HepG2 (cell line): Measurements from ENCODE around the gene PRKAR1A. TPM values are rescaled to one million over a fixed set of nuclear protein-coding genes. Genes with fewer than 3 reads are reported as not detected.

Experiments
- BCL6 ChIP-seq: IDR thresholded peaks from 2 replicates; pipeline ENCODE4 v1.6.1; 2016; ENCODE audit warnings: missing genetic modification reagents, missing compliant biosample characterization
- EHMT2 ChIP-seq: fragments of 200-600 bp; sonication (generic); IDR thresholded peaks from 2 replicates; pipeline ENCODE4 v1.7.0; 2017; ENCODE audit warnings: antibody characterized with exemption, low read depth, low read length, borderline replicate concordance
- FOSL2 ChIP-seq: sonication (generic); formaldehyde crosslinking; IDR thresholded peaks from 2 replicates; pipeline ENCODE4 v1.4.0; 2020; ENCODE audit warnings: missing genetic modification reagents
- FOXJ3 ChIP-seq: sonication (generic); formaldehyde crosslinking; IDR thresholded peaks from 2 replicates; pipeline ENCODE4 v1.4.0; 2020; ENCODE audit warnings: missing genetic modification reagents, mild to moderate bottlenecking, borderline replicate concordance
- IRX3 ChIP-seq: sonication (generic); formaldehyde crosslinking; IDR thresholded peaks from 2 replicates; pipeline ENCODE4 v1.8.1; 2023; ENCODE audit warnings: mild to moderate bottlenecking, low read depth, missing genetic modification reagents, borderline replicate concordance
- ISL2 ChIP-seq: sonication (generic); formaldehyde crosslinking; IDR thresholded peaks from 2 replicates; pipeline ENCODE4 v1.5.0; 2020; ENCODE audit warnings: missing genetic modification reagents
- NR2F6 ChIP-seq, 2 experiments: IDR thresholded peaks; 2 replicates each; pipeline ENCODE4 v1.6.1; 2016; ENCODE audit warnings: antibody characterized with exemption in 1 of 2, mild to moderate bottlenecking in 1 of 2
- SIN3A ChIP-seq: IDR thresholded peaks from 2 replicates; pipeline ENCODE4 v1.6.1; 2011; ENCODE audit warnings: low read depth, mild to moderate bottlenecking, control low read depth, low read length, borderline replicate concordance
- SOX6 ChIP-seq, 2 experiments: fragments of 450-650 bp in 1 of 2; sonication (generic) in 1 of 2; formaldehyde crosslinking in 1 of 2; IDR thresholded peaks; 2 replicates each; pipeline versions ENCODE4 v1.4.0 to v1.6.1; 2017 to 2020; ENCODE audit warnings: antibody characterized with exemption in 1 of 2, mild to moderate bottlenecking in 1 of 2, missing genetic modification reagents in 1 of 2
- ZMAT3 ChIP-seq: sonication (generic); formaldehyde crosslinking; conservative IDR thresholded peaks from 2 replicates; pipeline ENCODE4 v1.7.0; 2021; ENCODE audit warnings: missing genetic modification reagents
- ZNF232 ChIP-seq: sonication (generic); formaldehyde crosslinking; IDR thresholded peaks from 2 replicates; pipeline ENCODE4 v1.4.0; 2020; ENCODE audit warnings: missing genetic modification reagents, borderline replicate concordance
- ZNF44 ChIP-seq: sonication (generic); formaldehyde crosslinking; IDR thresholded peaks from 2 replicates; pipeline ENCODE4 v1.5.1; 2020; ENCODE audit warnings: mild to moderate bottlenecking, missing genetic modification reagents
- polyA plus RNA-seq, 8 experiments: library from polyadenylated mRNA; depleted of rRNA in 3 of 8; stranded (reverse) in 7 of 8; unstranded in 1 of 8; fragments of >200 nt; fragmentation: Illumina TruSeq in 4 of 8; extraction: Trizol in 4 of 8; gene quantifications; 2 replicates each; pipeline versions ENCODE4 v1.2.1 to v1.2.3, GENCODE V29; 2011 to 2016; ENCODE audit warnings: low read depth in 4 of 8, missing spikeins in 1 of 8, mixed read lengths in 1 of 8; ENCODE audit not compliant: insufficient read depth in 1 of 8
- total RNA-seq, 5 experiments: library from RNA; depleted of rRNA; stranded (reverse); fragments of >200 nt; fragmentation: Illumina TruSeq; extraction: Trizol; gene quantifications; 2 replicates each; pipeline ENCODE4 v1.2.3, GENCODE V29; 2016; ENCODE audit warnings: low read depth in 1 of 5
- TF ChIP-seq, protein P1 (sequence below): sonication (generic); formaldehyde crosslinking; IDR thresholded peaks from 2 replicates; pipeline ENCODE4 v1.5.1; 2020; ENCODE audit warnings: mild to moderate bottlenecking, missing genetic modification reagents, borderline replicate concordance
- TF ChIP-seq, protein P2 (sequence below): sonication (generic); formaldehyde crosslinking; IDR thresholded peaks from 2 replicates; pipeline ENCODE4 v1.8.0; 2022; ENCODE audit warnings: missing genetic modification reagents, low read depth, mild to moderate bottlenecking, borderline replicate concordance

PRKAR1A gene
- total and polyA plus RNA-seq, 2 of the 13 experiments (the other 11 are each of a cell fraction or from before 2014, with no cell fraction given) = 265 to 266 TPM

DNA sequence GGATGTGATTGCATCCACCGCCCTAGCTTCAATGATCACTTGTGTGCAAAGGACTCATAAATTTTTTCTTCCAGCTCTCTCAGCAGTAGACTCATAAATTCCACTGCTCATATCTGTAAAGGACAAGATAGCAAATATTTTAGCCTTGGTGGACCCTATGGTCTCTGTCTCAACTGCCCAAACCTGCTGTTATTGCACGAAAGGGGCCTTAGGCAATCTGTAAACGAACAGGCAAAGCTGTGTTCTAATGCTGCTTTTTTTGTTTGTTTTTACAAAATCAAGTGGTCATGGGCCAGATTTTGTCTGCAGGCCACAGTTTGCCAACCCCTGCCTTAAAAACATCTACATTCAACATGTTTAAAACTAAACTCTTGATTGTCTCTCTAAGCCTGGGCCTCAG is 54.8 kb downstream of the PRKAR1A start (continued):
- TF ChIP-seq, protein P1, sequence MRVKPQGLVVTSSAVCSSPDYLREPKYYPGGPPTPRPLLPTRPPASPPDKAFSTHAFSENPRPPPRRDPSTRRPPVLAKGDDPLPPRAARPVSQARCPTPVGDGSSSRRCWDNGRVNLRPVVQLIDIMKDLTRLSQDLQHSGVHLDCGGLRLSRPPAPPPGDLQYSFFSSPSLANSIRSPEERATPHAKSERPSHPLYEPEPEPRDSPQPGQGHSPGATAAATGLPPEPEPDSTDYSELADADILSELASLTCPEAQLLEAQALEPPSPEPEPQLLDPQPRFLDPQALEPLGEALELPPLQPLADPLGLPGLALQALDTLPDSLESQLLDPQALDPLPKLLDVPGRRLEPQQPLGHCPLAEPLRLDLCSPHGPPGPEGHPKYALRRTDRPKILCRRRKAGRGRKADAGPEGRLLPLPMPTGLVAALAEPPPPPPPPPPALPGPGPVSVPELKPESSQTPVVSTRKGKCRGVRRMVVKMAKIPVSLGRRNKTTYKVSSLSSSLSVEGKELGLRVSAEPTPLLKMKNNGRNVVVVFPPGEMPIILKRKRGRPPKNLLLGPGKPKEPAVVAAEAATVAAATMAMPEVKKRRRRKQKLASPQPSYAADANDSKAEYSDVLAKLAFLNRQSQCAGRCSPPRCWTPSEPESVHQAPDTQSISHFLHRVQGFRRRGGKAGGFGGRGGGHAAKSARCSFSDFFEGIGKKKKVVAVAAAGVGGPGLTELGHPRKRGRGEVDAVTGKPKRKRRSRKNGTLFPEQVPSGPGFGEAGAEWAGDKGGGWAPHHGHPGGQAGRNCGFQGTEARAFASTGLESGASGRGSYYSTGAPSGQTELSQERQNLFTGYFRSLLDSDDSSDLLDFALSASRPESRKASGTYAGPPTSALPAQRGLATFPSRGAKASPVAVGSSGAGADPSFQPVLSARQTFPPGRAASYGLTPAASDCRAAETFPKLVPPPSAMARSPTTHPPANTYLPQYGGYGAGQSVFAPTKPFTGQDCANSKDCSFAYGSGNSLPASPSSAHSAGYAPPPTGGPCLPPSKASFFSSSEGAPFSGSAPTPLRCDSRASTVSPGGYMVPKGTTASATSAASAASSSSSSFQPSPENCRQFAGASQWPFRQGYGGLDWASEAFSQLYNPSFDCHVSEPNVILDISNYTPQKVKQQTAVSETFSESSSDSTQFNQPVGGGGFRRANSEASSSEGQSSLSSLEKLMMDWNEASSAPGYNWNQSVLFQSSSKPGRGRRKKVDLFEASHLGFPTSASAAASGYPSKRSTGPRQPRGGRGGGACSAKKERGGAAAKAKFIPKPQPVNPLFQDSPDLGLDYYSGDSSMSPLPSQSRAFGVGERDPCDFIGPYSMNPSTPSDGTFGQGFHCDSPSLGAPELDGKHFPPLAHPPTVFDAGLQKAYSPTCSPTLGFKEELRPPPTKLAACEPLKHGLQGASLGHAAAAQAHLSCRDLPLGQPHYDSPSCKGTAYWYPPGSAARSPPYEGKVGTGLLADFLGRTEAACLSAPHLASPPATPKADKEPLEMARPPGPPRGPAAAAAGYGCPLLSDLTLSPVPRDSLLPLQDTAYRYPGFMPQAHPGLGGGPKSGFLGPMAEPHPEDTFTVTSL (CRISPR knock-in tag) = peak; percentile 49; the same call in 1 of the 2 replicates
- TF ChIP-seq NR2F6 (IDR thresholded peaks at IDR 0.05) (no peak), NR2F6 (CRISPR knock-in tag; IDR thresholded peaks at IDR 0.05) (0 out of 2 replicates have a peak, but pooled peaks have one; percentile 3), BCL6 (CRISPR knock-in tag) (0 out of 2 replicates have a peak, but pooled peaks have one; percentile 26), SIN3A (no peak), ZMAT3 (no peak), ZNF44 (CRISPR knock-in tag) (0 out of 2 replicates have a peak, but pooled peaks have one; percentile 42), SOX6 (IDR thresholded peaks at IDR 0.05) (no peak), SOX6 (CRISPR knock-in tag; IDR thresholded peaks at IDR 0.05) (0 out of 2 replicates have a peak, but pooled peaks have one; percentile 33), ISL2 (0 out of 2 replicates have a peak, but pooled peaks have one; percentile 31), EHMT2 (0 out of 2 replicates have a peak, but pooled peaks have one; percentile 56), ZNF232 (CRISPR knock-in tag) (peak; percentile 81), FOSL2 (CRISPR knock-in tag) (0 out of 2 replicates have a peak, but pooled peaks have one; percentile 25), IRX3 (no peak), FOXJ3 (CRISPR knock-in tag) (peak; percentile 44; the same call in 1 of the 2 replicates)
- TF ChIP-seq, protein P2, sequence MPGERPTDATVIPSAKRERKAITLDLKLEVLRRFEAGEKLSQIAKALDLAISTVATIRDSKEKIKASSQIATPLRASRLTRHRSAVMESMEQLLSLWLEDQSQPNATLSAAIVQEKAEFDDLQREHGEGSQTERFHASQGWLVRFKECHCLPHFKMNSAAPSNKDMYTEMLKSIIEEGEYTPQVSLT (CRISPR knock-in tag) = no peak
- TF ChIP-seq, all 625 proteins: peak for 27
